HCT116 (cell line): ENCODE results near the gene BTNL9. TPM values are rescaled to one million over a fixed set of nuclear protein-coding genes. Genes with fewer than 3 reads are reported as not detected.

Source experiments
- ATAC-seq: fragments of 200-7000 bp; cut with Tn5 transposase; 2 replicates; pipeline ENCODE4 v1.9.1; 2020; ENCODE audit warnings: mild to moderate bottlenecking, moderate library complexity
- BruUV-seq: library from RNA; stranded (reverse); fragments of 400-500 nt; replicated peaks from 2 replicates; lab custom pipeline; 2021; lab: Mats Ljungman, UMichigan
- CTCF ChIA-PET: fragments of 300-600 bp; sonication (Branson Sonifier 250); formaldehyde crosslinking; loops from one replicate; lab custom pipeline; 2021; ENCODE audit warnings: antibody characterized with exemption; lab: Charles Lee
- POLR2A ChIA-PET: fragments of 300-600, 350-600 bp; sonication (Branson Sonifier 250); formaldehyde crosslinking; loops from one replicate; lab custom pipeline; 2021; ENCODE audit warnings: antibody characterized with exemption; lab: Charles Lee
- RAD21 ChIA-PET, 2 experiments: fragments of 300-600 bp; sonication (Branson Sonifier 250); formaldehyde crosslinking; loops; one replicate each; lab custom pipeline; 2023; ENCODE audit warnings: low total read pairs in 2 of 2; ENCODE audit not compliant: uncharacterized antibody in 2 of 2, unreplicated experiment in 2 of 2, low non-redundant PET in 1 of 2; lab: Charles Lee
- DNase-seq: peaks from one replicate; pipeline ENCODE4 v3.0.0-alpha.2; 2010; ENCODE audit warnings: low read depth, low spot score
- H2AFZ ChIP-seq: fragments of 200-600 bp; shearing (Covaris generic), sonication (generic); 2 replicates; pipeline ENCODE4 v1.6.1; 2017; ENCODE audit warnings: low read depth, mixed run types, mixed read lengths, antibody characterized with exemption, low read length; ENCODE audit not compliant: poor library complexity, severe bottlenecking
- H3K27ac ChIP-seq: 2 replicates; pipeline ENCODE4 v1.5.1; 2012; ENCODE audit warnings: low read depth, low read length
- H3K27me3 ChIP-seq: fragments of 200-600 bp; sonication (generic); 2 replicates; pipeline ENCODE4 v1.6.1; 2016; ENCODE audit warnings: mixed run types, low read length, mixed read lengths; ENCODE audit not compliant: insufficient read depth
- H3K36me3 ChIP-seq, 2 experiments: fragments of 200-500 bp in 1 of 2; fragments of 200-600 bp in 1 of 2; sonication (Bioruptor generic) in 1 of 2; sonication (generic) in 1 of 2; 2 replicates each; pipeline versions ENCODE4 v1.5.1 to v1.6.1; 2014 to 2016; ENCODE audit warnings: low read length in 2 of 2, inconsistent platforms in 1 of 2, mixed read lengths in 1 of 2, mixed run types in 1 of 2; ENCODE audit not compliant: insufficient read depth in 2 of 2, control insufficient read depth in 1 of 2
- H3K4me1 ChIP-seq, 2 experiments: fragments of 200-600 bp in 1 of 2; sonication (generic) in 1 of 2; 2 replicates each; pipeline versions ENCODE4 v1.5.1 to v1.6.1; 2012 to 2017; ENCODE audit warnings: low read length in 2 of 2, inconsistent platforms in 1 of 2, mild to moderate bottlenecking in 1 of 2, mixed read lengths in 1 of 2, mixed run types in 1 of 2, moderate library complexity in 1 of 2; ENCODE audit not compliant: insufficient read depth in 2 of 2, control insufficient read depth in 1 of 2
- H3K4me2 ChIP-seq: fragments of 200-600 bp; sonication (generic); 2 replicates; pipeline ENCODE4 v1.6.1; 2017; ENCODE audit warnings: mixed run types, low read length, mixed read lengths
- H3K4me3 ChIP-seq, 2 experiments: fragments of 200-600 bp in 1 of 2; sonication (generic) in 1 of 2; replicated peaks in 1 of 2; 2 replicates each; pipeline ENCODE4 v1.5.1; 2011 to 2016; ENCODE audit warnings: low read length in 2 of 2, control low read depth in 1 of 2, low read depth in 1 of 2, mild to moderate bottlenecking in 1 of 2, mixed read lengths in 1 of 2, mixed run types in 1 of 2
- H3K79me2 ChIP-seq: fragments of 200-600 bp; sonication (generic); 2 replicates; pipeline ENCODE4 v1.6.1; 2017; ENCODE audit warnings: mild to moderate bottlenecking, mixed run types, low read length, moderate library complexity, mixed read lengths; ENCODE audit not compliant: insufficient read depth
- H3K9ac ChIP-seq: fragments of 200-600 bp; sonication (generic); 2 replicates; pipeline ENCODE4 v1.6.1; 2016; ENCODE audit warnings: low read length, mixed read lengths
- H3K9me2 ChIP-seq: fragments of 200-600 bp; sonication (generic), shearing (Covaris generic); 2 replicates; pipeline ENCODE4 v1.6.1; 2017; ENCODE audit warnings: mixed run types, mild to moderate bottlenecking, moderate library complexity; ENCODE audit not compliant: insufficient read depth
- H3K9me3 ChIP-seq, 2 experiments: fragments of 200-500 bp in 1 of 2; fragments of 200-600 bp in 1 of 2; sonication (Bioruptor generic) in 1 of 2; sonication (generic) in 1 of 2; 2 replicates each; pipeline ENCODE4 v1.6.1; 2014 to 2017; ENCODE audit warnings: low read length in 2 of 2, mixed read lengths in 2 of 2, inconsistent platforms in 1 of 2, low read depth in 1 of 2, mild to moderate bottlenecking in 1 of 2, mixed run types in 1 of 2, moderate library complexity in 1 of 2; ENCODE audit not compliant: control insufficient read depth in 1 of 2, insufficient read depth in 1 of 2
- H4K20me1 ChIP-seq: fragments of 200-600 bp; sonication (generic), shearing (Covaris generic); 2 replicates; pipeline ENCODE4 v1.6.1; 2017; ENCODE audit warnings: mixed run types, mild to moderate bottlenecking, moderate library complexity; ENCODE audit not compliant: insufficient read depth
- CBX3 ChIP-seq: IDR thresholded peaks from 2 replicates; pipeline ENCODE4 v1.6.1; 2012; ENCODE audit warnings: low read depth
- EGR1 ChIP-seq: IDR thresholded peaks from 2 replicates; pipeline ENCODE4 v1.6.1; 2012; ENCODE audit warnings: low read depth
- ELF1 ChIP-seq: IDR thresholded peaks from 2 replicates; pipeline ENCODE4 v1.6.1; 2012; ENCODE audit warnings: low read depth, borderline replicate concordance
- EZH2 ChIP-seq: fragments of 200-600 bp; sonication (generic); IDR thresholded peaks from 2 replicates; pipeline ENCODE4 v1.6.1; 2017; ENCODE audit warnings: antibody characterized with exemption, mixed run types
- EZH2phosphoT487 ChIP-seq: fragments of 200-600 bp; IDR thresholded peaks from 2 replicates; pipeline ENCODE4 v1.6.1; 2018; ENCODE audit warnings: antibody characterized with exemption, borderline replicate concordance
- JUND ChIP-seq: IDR thresholded peaks from 2 replicates; pipeline ENCODE4 v1.6.1; 2012
- POLR2A ChIP-seq: IDR thresholded peaks from 2 replicates; pipeline ENCODE4 v1.7.0; 2011; ENCODE audit warnings: borderline replicate concordance; ENCODE audit not compliant: insufficient read depth, insufficient read length; ENCODE audit errors: extremely low read depth
- POLR2AphosphoS5 ChIP-seq: IDR thresholded peaks from 2 replicates; pipeline ENCODE4 v1.6.1; 2011; ENCODE audit warnings: mild to moderate bottlenecking, low read depth, low read length, moderate library complexity
- RAD21 ChIP-seq: IDR thresholded peaks from 2 replicates; pipeline ENCODE4 v1.6.1; 2012; ENCODE audit warnings: low read depth, mild to moderate bottlenecking
- SP1 ChIP-seq: IDR thresholded peaks from 2 replicates; pipeline ENCODE4 v1.6.1; 2012; ENCODE audit warnings: low read depth
- SRF ChIP-seq: IDR thresholded peaks from 2 replicates; pipeline ENCODE4 v1.6.1; 2012; ENCODE audit warnings: low read depth
- TCF7L2 ChIP-seq: IDR thresholded peaks from 2 replicates; pipeline ENCODE4 v1.7.0; 2011; ENCODE audit warnings: borderline replicate concordance, inconsistent platforms; ENCODE audit not compliant: insufficient read depth, insufficient read length; ENCODE audit errors: extremely low read depth
- YY1 ChIP-seq: IDR thresholded peaks from 2 replicates; pipeline ENCODE4 v1.6.1; 2011; ENCODE audit warnings: low read length, low read depth, moderate library complexity, mild to moderate bottlenecking; ENCODE audit not compliant: insufficient replicate concordance; ENCODE audit errors: extremely low read depth
- ZFX ChIP-seq: fragments of 450-650 bp; IDR thresholded peaks from 2 replicates; pipeline ENCODE4 v1.6.1; 2017
- ZNF274 ChIP-seq: fragments of 200-500 bp; sonication (Bioruptor generic); IDR thresholded peaks from 2 replicates; pipeline ENCODE4 v1.6.1; 2014; ENCODE audit warnings: mild to moderate bottlenecking, low read depth, low read length, inconsistent platforms
- intact Hi-C: fragments of 100-400 bp; cut with micrococcal nuclease; formaldehyde crosslinking; loops from 2 replicates; pipeline ENCODE4 v1.10.0; 2022
- total RNA-seq: library from RNA; stranded (reverse); gene quantifications from one replicate; pipeline ENCODE4 v1.2.1, GENCODE V29; 2021; ENCODE audit not compliant: unreplicated experiment
- TF ChIP-seq, protein P1 (sequence below): IDR thresholded peaks from 2 replicates; pipeline ENCODE4 v1.6.1; 2012; ENCODE audit warnings: low read depth
- TF ChIP-seq, protein P2 (sequence below): IDR thresholded peaks from 2 replicates; pipeline ENCODE4 v1.6.1; 2011; ENCODE audit warnings: mild to moderate bottlenecking, low read length, moderate library complexity; ENCODE audit not compliant: insufficient replicate concordance; ENCODE audit errors: extremely low read depth
- TF ChIP-seq, protein P3 (sequence below), 3 experiments: fragments of 200-600 bp in 1 of 3; sonication (generic) in 1 of 3; IDR thresholded peaks in 2 of 3; conservative IDR thresholded peaks in 1 of 3; 2 replicates each; pipeline ENCODE4 v1.5.1; 2012 to 2017; ENCODE audit warnings: low read depth in 2 of 3, low read length in 2 of 3, antibody characterized with exemption in 1 of 3, borderline replicate concordance in 1 of 3, control low read depth in 1 of 3, mild to moderate bottlenecking in 1 of 3, mixed read lengths in 1 of 3, mixed run types in 1 of 3, moderate library complexity in 1 of 3; ENCODE audit not compliant: insufficient read depth in 1 of 3
- TF ChIP-seq, protein P4 (sequence below): IDR thresholded peaks from 2 replicates; pipeline ENCODE4 v1.6.1; 2012

Gene BTNL9
- total RNA-seq, 1 experiment from 2014 or later: 11.7 TPM

DNA sequence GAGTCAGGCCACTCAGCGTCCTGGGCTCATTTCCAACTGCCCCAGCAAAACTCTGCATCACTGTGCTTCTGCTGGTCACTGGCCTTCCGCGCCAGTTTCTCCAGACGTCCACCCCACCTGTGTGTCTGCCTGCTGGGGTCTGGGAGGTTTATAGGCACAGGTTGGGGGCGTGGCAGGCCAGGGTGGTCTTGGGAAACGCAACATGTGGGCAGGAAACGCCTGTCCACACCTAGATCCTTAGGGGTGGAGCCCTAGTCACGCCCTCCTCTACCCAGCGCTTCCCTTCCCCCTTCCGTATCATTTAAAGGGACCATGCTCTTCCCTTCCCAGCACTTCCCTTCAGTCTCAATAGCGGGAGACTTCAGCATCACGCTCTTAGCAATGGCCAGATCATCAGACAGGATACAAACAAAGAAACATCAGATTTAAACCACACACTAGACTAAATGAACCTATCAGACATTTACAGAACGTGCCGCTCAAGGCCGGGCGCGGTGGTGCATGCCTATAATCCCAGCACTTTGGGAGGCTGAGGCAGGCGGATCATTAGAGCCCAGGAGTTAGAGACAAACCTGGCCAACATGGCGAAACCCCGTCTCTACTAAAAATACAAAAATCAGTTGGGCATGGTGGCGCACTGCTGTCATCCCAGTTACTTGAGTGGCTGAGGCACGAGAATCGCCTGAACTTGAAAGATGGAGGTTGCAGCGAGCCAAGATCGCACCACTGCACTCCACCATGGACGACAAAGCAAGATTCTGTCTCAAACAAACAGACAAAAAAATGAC lies 11.8 kb upstream of the BTNL9 start:
- H3K4me2 ChIP-seq: peak overlapping the region; percentile 88
- no peaks in the 10 kb centered on the region for H3K36me3 ChIP-seq
- H3K9me3 ChIP-seq: no peaks in the 10 kb centered on the region
- DNase-seq (peak; percentile 90), ATAC-seq (peak; percentile 96)
- 0 out of 2 replicates have a peak, but pooled peaks cover 5% of the 10 kb centered on the region for H3K9me2 ChIP-seq
- H3K4me3 ChIP-seq: peak overlapping the region; percentile 54 to 64
- H3K4me1 ChIP-seq: peaks cover 0 to 16% of the 10 kb centered on the region in 2 experiments; a peak in 2 of 4 replicates
- intact Hi-C loops: loop anchor here (2.0 to 5.0 kb wide), 2 partner anchors 21 to 161 kb away; no protein-coding TSS in a partner anchor
- no peaks in the 10 kb centered on the region for H3K79me2 ChIP-seq
- H4K20me1 ChIP-seq: no peaks in the 10 kb centered on the region
- RAD21 ChIA-PET: no interaction called here
- H3K27me3 ChIP-seq: no peaks in the 10 kb centered on the region
- POLR2A ChIA-PET: interaction anchor here (0.7 to 1.0 kb wide), 3 partner anchors 9 to 20 kb away, joined by 3 to 5 read pairs (median 4); no protein-coding TSS in a partner anchor
- CTCF ChIA-PET: no interaction called here
- BruUV-seq: no TSS peak
- H3K27ac ChIP-seq: peak overlapping the region; percentile 67
- H2AFZ ChIP-seq: peak overlapping the region; percentile 88
- peak overlapping the region; percentile 59 for H3K9ac ChIP-seq
- TF ChIP-seq YY1 (no peak), ZFX (no peak), EGR1 (no peak), ELF1 (no peak), EZH2phosphoT487 (no peak), EZH2 (no peak), POLR2A (peak; percentile 99), JUND (no peak), TCF7L2 (peak; percentile 12), RAD21 (no peak), ZNF274 (no peak), POLR2AphosphoS5 (peak; percentile 100), CBX3 (peak; percentile 66; the same call in 1 of the 2 replicates), SP1 (peak; percentile 95), SRF (no peak)
- TF ChIP-seq, protein P1, sequence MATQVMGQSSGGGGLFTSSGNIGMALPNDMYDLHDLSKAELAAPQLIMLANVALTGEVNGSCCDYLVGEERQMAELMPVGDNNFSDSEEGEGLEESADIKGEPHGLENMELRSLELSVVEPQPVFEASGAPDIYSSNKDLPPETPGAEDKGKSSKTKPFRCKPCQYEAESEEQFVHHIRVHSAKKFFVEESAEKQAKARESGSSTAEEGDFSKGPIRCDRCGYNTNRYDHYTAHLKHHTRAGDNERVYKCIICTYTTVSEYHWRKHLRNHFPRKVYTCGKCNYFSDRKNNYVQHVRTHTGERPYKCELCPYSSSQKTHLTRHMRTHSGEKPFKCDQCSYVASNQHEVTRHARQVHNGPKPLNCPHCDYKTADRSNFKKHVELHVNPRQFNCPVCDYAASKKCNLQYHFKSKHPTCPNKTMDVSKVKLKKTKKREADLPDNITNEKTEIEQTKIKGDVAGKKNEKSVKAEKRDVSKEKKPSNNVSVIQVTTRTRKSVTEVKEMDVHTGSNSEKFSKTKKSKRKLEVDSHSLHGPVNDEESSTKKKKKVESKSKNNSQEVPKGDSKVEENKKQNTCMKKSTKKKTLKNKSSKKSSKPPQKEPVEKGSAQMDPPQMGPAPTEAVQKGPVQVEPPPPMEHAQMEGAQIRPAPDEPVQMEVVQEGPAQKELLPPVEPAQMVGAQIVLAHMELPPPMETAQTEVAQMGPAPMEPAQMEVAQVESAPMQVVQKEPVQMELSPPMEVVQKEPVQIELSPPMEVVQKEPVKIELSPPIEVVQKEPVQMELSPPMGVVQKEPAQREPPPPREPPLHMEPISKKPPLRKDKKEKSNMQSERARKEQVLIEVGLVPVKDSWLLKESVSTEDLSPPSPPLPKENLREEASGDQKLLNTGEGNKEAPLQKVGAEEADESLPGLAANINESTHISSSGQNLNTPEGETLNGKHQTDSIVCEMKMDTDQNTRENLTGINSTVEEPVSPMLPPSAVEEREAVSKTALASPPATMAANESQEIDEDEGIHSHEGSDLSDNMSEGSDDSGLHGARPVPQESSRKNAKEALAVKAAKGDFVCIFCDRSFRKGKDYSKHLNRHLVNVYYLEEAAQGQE: no peak
- TF ChIP-seq, protein P2, sequence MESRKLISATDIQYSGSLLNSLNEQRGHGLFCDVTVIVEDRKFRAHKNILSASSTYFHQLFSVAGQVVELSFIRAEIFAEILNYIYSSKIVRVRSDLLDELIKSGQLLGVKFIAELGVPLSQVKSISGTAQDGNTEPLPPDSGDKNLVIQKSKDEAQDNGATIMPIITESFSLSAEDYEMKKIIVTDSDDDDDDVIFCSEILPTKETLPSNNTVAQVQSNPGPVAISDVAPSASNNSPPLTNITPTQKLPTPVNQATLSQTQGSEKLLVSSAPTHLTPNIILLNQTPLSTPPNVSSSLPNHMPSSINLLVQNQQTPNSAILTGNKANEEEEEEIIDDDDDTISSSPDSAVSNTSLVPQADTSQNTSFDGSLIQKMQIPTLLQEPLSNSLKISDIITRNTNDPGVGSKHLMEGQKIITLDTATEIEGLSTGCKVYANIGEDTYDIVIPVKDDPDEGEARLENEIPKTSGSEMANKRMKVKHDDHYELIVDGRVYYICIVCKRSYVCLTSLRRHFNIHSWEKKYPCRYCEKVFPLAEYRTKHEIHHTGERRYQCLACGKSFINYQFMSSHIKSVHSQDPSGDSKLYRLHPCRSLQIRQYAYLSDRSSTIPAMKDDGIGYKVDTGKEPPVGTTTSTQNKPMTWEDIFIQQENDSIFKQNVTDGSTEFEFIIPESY: no peak
- TF ChIP-seq, protein P3, sequence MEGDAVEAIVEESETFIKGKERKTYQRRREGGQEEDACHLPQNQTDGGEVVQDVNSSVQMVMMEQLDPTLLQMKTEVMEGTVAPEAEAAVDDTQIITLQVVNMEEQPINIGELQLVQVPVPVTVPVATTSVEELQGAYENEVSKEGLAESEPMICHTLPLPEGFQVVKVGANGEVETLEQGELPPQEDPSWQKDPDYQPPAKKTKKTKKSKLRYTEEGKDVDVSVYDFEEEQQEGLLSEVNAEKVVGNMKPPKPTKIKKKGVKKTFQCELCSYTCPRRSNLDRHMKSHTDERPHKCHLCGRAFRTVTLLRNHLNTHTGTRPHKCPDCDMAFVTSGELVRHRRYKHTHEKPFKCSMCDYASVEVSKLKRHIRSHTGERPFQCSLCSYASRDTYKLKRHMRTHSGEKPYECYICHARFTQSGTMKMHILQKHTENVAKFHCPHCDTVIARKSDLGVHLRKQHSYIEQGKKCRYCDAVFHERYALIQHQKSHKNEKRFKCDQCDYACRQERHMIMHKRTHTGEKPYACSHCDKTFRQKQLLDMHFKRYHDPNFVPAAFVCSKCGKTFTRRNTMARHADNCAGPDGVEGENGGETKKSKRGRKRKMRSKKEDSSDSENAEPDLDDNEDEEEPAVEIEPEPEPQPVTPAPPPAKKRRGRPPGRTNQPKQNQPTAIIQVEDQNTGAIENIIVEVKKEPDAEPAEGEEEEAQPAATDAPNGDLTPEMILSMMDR (IDR thresholded peaks at IDR 0.05 in 2 of 3, conservative IDR thresholded peaks at IDR 0.05 in 1 of 3; ENCODE audit: borderline replicate concordance in 1 of 3, insufficient read depth in 1 of 3, low read depth in 2 of 3, low read length in 2 of 3): no peak
- TF ChIP-seq, protein P4, sequence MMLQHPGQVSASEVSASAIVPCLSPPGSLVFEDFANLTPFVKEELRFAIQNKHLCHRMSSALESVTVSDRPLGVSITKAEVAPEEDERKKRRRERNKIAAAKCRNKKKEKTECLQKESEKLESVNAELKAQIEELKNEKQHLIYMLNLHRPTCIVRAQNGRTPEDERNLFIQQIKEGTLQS: no peak
